Endothelial cell of umbilical vein (primary cell): ENCODE measurements around the gene LRRIQ1. TPM values are rescaled to one million over a fixed set of nuclear protein-coding genes. Genes with fewer than 3 reads are reported as not detected.

Experiments used
- BruUV-seq: library from RNA; stranded (reverse); fragments of 400-500 nt; replicated peaks from 2 replicates; lab custom pipeline; 2021; lab: Mats Ljungman, UMichigan
- CTCF ChIA-PET: fragments of 300-600, 350-600 bp; sonication (Branson Sonifier 250); formaldehyde crosslinking; loops from one replicate; lab custom pipeline; 2021; ENCODE audit warnings: antibody characterized with exemption, inconsistent platforms; lab: Charles Lee
- POLR2A ChIA-PET: fragments of 300-600, 350-600 bp; sonication (Branson Sonifier 250); formaldehyde crosslinking; loops from one replicate; lab custom pipeline; 2021; ENCODE audit warnings: antibody characterized with exemption, inconsistent platforms; lab: Charles Lee
- DNase-seq: peaks from one replicate; pipeline ENCODE4 v3.0.0-alpha.2; 2011; ENCODE audit warnings: low read depth, low spot score
- FAIRE-seq: peaks from 2 replicates; lab custom pipeline; 2011; peaks lifted over from hg19 to GRCh38; lab: Jason Lieb, UNC
- H2AFZ ChIP-seq: 2 replicates; pipeline ENCODE4 v1.6.0; 2012; ENCODE audit warnings: low read depth, low read length, control low read depth, inconsistent platforms
- H3K27ac ChIP-seq: 2 replicates; pipeline ENCODE4 v1.5.1; 2011; ENCODE audit warnings: low read depth, mild to moderate bottlenecking, control low read depth, low read length, moderate library complexity; ENCODE audit not compliant: insufficient read depth
- H3K27me3 ChIP-seq, 2 experiments: 2 replicates each; pipeline versions ENCODE4 v1.6.0 to v1.6.1; 2011; ENCODE audit warnings: low read length in 2 of 2, mixed read lengths in 1 of 2; ENCODE audit not compliant: control insufficient read depth in 2 of 2, insufficient read depth in 2 of 2
- H3K36me3 ChIP-seq, 2 experiments: 2 replicates in 1 of 2; 3 replicates in 1 of 2; pipeline ENCODE4 v1.5.1; 2011; ENCODE audit warnings: low read length in 2 of 2, mild to moderate bottlenecking in 1 of 2, moderate library complexity in 1 of 2; ENCODE audit not compliant: control insufficient read depth in 2 of 2, insufficient read depth in 2 of 2; ENCODE audit errors: extremely low read depth in 1 of 2
- H3K4me1 ChIP-seq: 3 replicates; pipeline ENCODE4 v1.5.1; 2011; ENCODE audit warnings: mild to moderate bottlenecking, low read length; ENCODE audit not compliant: control insufficient read depth, insufficient read depth; ENCODE audit errors: extremely low read depth
- H3K4me2 ChIP-seq: 2 replicates; pipeline ENCODE4 v1.6.1; 2011; ENCODE audit warnings: low read length, control low read depth, mixed read lengths; ENCODE audit not compliant: insufficient read depth
- H3K4me3 ChIP-seq, 3 experiments: fragments of 200-600 bp in 1 of 3; sonication (generic), shearing (Covaris generic) in 1 of 3; replicated peaks in 1 of 3; 2 replicates each; pipeline ENCODE4 v1.5.1; 2011 to 2016; ENCODE audit warnings: control low read depth in 3 of 3, low read length in 3 of 3, mild to moderate bottlenecking in 2 of 3, inconsistent platforms in 1 of 3, low read depth in 1 of 3, moderate library complexity in 1 of 3; ENCODE audit not compliant: insufficient read depth in 1 of 3
- H3K79me2 ChIP-seq: 2 replicates; pipeline ENCODE4 v1.6.0; 2012; ENCODE audit warnings: low read length, inconsistent platforms; ENCODE audit not compliant: control insufficient read depth, insufficient read depth
- H3K9ac ChIP-seq: replicated peaks from 2 replicates; pipeline ENCODE3; 2011; ENCODE audit warnings: low read length, control low read depth; ENCODE audit not compliant: insufficient read depth; ENCODE audit errors: extremely low read depth
- H3K9me1 ChIP-seq: replicated peaks from 3 replicates; pipeline ENCODE4 v1.6.0; 2011; ENCODE audit warnings: mild to moderate bottlenecking, low read length; ENCODE audit not compliant: control insufficient read depth, insufficient read depth; ENCODE audit errors: extremely low read depth
- H3K9me3 ChIP-seq: replicated peaks from 2 replicates; pipeline ENCODE4 v1.5.1; 2012; ENCODE audit warnings: low read length, inconsistent platforms; ENCODE audit not compliant: control insufficient read depth, insufficient read depth
- H4K20me1 ChIP-seq: replicated peaks from 2 replicates; pipeline ENCODE3; 2011; ENCODE audit warnings: mild to moderate bottlenecking, low read length; ENCODE audit not compliant: control insufficient read depth, insufficient read depth; ENCODE audit errors: extremely low read depth
- EZH2 ChIP-seq: IDR thresholded peaks from 2 replicates; pipeline ENCODE4 v1.6.1; 2012; ENCODE audit warnings: borderline replicate concordance, low read depth, mild to moderate bottlenecking, moderate library complexity, low read length, inconsistent platforms; ENCODE audit not compliant: severe bottlenecking
- FOS ChIP-seq: IDR thresholded peaks from 2 replicates; pipeline ENCODE4 v1.6.1; 2011; ENCODE audit warnings: mild to moderate bottlenecking, low read length, moderate library complexity, borderline replicate concordance; ENCODE audit not compliant: insufficient read depth
- GATA2 ChIP-seq: IDR thresholded peaks from 2 replicates; pipeline ENCODE4 v1.7.0; 2011; ENCODE audit warnings: low read depth, mild to moderate bottlenecking, moderate library complexity, mixed read lengths, low read length; ENCODE audit not compliant: insufficient read length, insufficient read depth
- JUN ChIP-seq: IDR thresholded peaks from 2 replicates; pipeline ENCODE4 v1.6.1; 2011; ENCODE audit warnings: borderline replicate concordance, low read depth; ENCODE audit not compliant: insufficient read length, insufficient read depth
- MYC ChIP-seq: IDR thresholded peaks from one replicate; pipeline ENCODE4 v1.6.1; 2011; ENCODE audit warnings: mild to moderate bottlenecking, low read depth, low read length
- POLR2A ChIP-seq: IDR thresholded peaks from 2 replicates; pipeline ENCODE4 v1.6.1; 2012; ENCODE audit warnings: low read depth, mild to moderate bottlenecking, control low read depth, low read length
- POLR2AphosphoS5 ChIP-seq: IDR thresholded peaks from 2 replicates; pipeline ENCODE4 v1.6.1; 2012; ENCODE audit warnings: low read depth, mild to moderate bottlenecking, control low read depth, low read length, moderate library complexity; ENCODE audit not compliant: insufficient read depth
- dilution Hi-C: fragments of 300-500 bp; cut with MboI; formaldehyde crosslinking; loops from one replicate; pipeline ENCODE4 v1.15.0; 2019; ENCODE audit warnings: low sequenced_read_pairs; ENCODE audit not compliant: extremely low pct_ligation_motif_present
- intact Hi-C: fragments of 100-400 bp; cut with micrococcal nuclease; formaldehyde crosslinking; loops from one replicate; pipeline ENCODE4 v1.10.0; 2022
- polyA plus RNA-seq, 4 experiments: library from polyadenylated mRNA; depleted of rRNA in 3 of 4; stranded (reverse) in 3 of 4; unstranded in 1 of 4; fragments of >200 nt; gene quantifications; 2 replicates each; pipeline versions ENCODE4 v1.2.1 to v1.2.3, GENCODE V29; 2011 to 2012; ENCODE audit warnings: missing spikeins in 1 of 4
- total RNA-seq: library from RNA; stranded (reverse); gene quantifications from 2 replicates; pipeline ENCODE4 v1.2.3, GENCODE V29; 2021
- TF ChIP-seq, protein P1 (sequence below), 2 donors: IDR thresholded peaks; 1 replicate in 1 of 2; 2 replicates in 1 of 2; pipeline ENCODE4 v1.5.1; 2011; ENCODE audit warnings: low read length in 2 of 2, mild to moderate bottlenecking in 2 of 2, moderate library complexity in 2 of 2, control low read depth in 1 of 2, inconsistent platforms in 1 of 2, low read depth in 1 of 2; ENCODE audit not compliant: insufficient read depth in 1 of 2; ENCODE audit errors: extremely low read depth in 1 of 2
- TF ChIP-seq, protein P2 (sequence below): IDR thresholded peaks from 2 replicates; pipeline ENCODE4 v1.6.1; 2011; ENCODE audit not compliant: insufficient read depth, insufficient read length

The LRRIQ1 gene
- total and polyA plus RNA-seq, 2 donors (not counting 3 experiments of a cell fraction or from before 2014, with no cell fraction given), result 0.08 to 0.20 TPM

DNA sequence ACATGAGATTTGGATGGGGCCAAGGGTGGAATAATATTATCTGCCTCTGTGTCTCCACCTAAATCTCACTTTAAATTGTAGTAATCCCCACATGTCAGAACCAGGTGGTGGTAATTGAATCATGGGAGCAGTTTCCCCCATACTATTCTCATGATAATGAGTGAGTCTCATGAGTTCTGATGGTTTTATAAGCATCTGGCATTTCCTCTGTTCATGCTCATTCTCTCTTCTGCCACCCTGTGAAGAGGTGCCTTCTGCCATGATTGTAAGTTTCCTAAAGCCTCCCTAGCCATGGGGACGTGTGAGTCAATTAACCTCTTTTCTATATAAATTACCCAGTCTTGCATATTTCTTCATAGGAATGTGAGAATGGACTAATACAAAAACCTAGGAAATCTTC, 29.9 kb upstream of the LRRIQ1 start:
- H2AFZ ChIP-seq, result no peak overlapping the region
- no peak overlapping the region for H3K4me2 ChIP-seq
- POLR2A ChIA-PET, result no interaction called here
- no peak for TF ChIP-seq POLR2A
- TF ChIP-seq MYC, result no peak
- TF ChIP-seq, protein P1, sequence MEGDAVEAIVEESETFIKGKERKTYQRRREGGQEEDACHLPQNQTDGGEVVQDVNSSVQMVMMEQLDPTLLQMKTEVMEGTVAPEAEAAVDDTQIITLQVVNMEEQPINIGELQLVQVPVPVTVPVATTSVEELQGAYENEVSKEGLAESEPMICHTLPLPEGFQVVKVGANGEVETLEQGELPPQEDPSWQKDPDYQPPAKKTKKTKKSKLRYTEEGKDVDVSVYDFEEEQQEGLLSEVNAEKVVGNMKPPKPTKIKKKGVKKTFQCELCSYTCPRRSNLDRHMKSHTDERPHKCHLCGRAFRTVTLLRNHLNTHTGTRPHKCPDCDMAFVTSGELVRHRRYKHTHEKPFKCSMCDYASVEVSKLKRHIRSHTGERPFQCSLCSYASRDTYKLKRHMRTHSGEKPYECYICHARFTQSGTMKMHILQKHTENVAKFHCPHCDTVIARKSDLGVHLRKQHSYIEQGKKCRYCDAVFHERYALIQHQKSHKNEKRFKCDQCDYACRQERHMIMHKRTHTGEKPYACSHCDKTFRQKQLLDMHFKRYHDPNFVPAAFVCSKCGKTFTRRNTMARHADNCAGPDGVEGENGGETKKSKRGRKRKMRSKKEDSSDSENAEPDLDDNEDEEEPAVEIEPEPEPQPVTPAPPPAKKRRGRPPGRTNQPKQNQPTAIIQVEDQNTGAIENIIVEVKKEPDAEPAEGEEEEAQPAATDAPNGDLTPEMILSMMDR (IDR thresholded peaks at IDR 0.05; ENCODE audit: extremely low read depth in 1 of 2, insufficient read depth in 1 of 2, low read depth in 1 of 2, low read length in 2 of 2), result no peak
- no peak for TF ChIP-seq POLR2AphosphoS5
- TF ChIP-seq, protein P2, sequence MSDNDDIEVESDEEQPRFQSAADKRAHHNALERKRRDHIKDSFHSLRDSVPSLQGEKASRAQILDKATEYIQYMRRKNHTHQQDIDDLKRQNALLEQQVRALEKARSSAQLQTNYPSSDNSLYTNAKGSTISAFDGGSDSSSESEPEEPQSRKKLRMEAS, result no peak
- no peak for TF ChIP-seq FOS
- TF ChIP-seq GATA2, result no peak
- no peak for TF ChIP-seq EZH2
- TF ChIP-seq JUN, result no peak
- H3K9me3 ChIP-seq, result no peaks in the 10 kb centered on the region
- no peak overlapping the region for H3K4me3 ChIP-seq
- H3K27me3 ChIP-seq, result no peaks in the 10 kb centered on the region
- H3K79me2 ChIP-seq, result no peaks in the 10 kb centered on the region
- no peaks in the 10 kb centered on the region for H3K4me1 ChIP-seq
- no peak overlapping the region for H3K9ac ChIP-seq
- intact Hi-C loops, result no loop called here
- no peaks in the 10 kb centered on the region for H3K36me3 ChIP-seq
- FAIRE-seq (no peak), DNase-seq (no peak)
- no peaks in the 10 kb centered on the region for H3K9me1 ChIP-seq
- BruUV-seq, result no TSS peak
- dilution Hi-C loops, result no loop called here
- H3K27ac ChIP-seq, result no peak overlapping the region
- CTCF ChIA-PET, result no interaction called here
- H4K20me1 ChIP-seq, result no peaks in the 10 kb centered on the region
